NCI-H748 (cell line): ENCODE data around the gene TTYH1.

Source experiments
- DNase-seq: peaks from one replicate; lab custom pipeline; 2025; ENCODE audit not compliant: unreplicated experiment; lab: John Stamatoyannopoulos, UW

The TTYH1 gene

GRCh38 chr19:54473892-54474372 is 58.7 kb downstream of the TTYH1 start:
- DNase-seq, result no peak

GRCh38 chr19:54475706-54476105 is 60.4 kb downstream of the TTYH1 start:
- no peak for DNase-seq

DNA sequence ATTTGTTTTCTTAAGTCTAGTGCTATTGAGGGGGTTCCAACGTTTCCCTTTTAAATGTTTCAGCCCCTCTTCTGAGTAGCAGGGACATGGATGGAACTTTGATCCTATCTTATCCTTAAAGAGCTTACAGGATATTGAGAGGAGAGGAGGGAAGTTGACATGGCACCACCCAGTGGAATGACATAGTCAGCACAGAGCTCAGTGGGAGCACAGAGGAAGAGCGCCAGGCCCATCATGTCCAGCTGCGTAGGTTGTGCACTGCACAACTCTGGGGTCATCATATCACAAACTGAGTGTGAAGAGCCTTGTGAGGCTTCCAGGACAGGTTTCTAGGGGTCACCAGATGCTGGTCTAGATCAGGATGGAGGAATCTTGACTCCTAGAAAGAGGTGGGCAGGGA is 62.4 kb downstream of the TTYH1 start:
- DNase-seq, result no peak

DNA sequence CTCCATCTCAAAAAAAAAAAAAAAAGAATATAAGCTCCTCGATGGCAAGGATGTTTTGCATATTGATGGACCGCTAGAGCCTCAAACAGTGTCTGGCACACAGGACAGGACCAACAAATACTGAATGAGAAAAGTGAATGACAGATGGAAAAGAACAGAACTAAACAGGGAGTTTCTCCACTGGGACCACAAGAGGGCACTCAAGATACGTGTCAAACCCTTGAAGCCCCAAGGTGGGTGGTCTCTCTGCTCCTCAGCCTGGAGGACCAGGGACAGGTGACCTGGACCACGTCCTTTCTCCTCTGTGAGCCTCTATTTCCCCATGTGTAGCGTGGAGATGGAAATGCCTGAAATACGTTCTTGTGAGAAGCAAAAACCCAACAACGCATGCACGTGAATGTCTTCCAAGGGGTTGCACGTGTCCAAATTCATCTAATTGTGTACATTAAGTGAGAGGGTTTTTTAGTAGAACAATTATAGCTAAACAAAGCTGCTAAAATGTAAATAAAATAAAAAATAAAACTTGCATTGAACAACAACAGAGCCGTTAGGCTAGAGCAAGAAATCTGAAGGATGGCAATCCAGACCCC is 63.5 kb downstream of the TTYH1 start:
- peak; percentile 68 for DNase-seq

- no peak for DNase-seq
These were observed 64.8 kb downstream of the TTYH1 start for GRCh38 chr19:54480051-54480450.

DNA sequence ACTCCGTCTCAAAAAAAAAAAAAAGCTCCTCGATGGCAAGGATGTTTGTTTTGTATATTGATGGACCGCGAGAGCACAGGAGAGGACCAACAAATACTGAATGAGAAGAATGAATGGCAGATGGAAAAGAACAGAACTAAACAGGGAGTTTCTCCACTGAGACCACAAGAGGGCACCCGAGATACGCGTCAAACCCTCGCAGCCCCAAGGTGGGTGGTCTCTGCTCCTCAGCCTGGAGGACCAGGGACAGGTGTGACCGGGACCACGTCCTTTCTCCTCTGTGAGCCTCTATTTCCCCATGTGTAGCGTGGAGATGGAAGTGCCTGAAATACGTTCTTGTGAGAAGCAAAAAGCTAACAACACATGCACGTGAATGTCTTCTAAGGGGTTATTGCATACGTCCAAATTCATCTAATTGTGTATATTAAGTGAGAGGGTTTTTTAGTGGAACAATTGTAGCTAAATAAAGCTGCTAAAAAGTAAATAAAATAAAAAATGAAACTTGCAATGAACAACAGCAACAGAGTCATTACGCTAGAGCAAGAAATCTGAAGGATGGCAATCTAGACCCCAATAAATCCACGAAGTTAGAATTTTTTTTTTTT is 66.2 kb downstream of the TTYH1 start:
- peak; percentile 71 for DNase-seq

DNA sequence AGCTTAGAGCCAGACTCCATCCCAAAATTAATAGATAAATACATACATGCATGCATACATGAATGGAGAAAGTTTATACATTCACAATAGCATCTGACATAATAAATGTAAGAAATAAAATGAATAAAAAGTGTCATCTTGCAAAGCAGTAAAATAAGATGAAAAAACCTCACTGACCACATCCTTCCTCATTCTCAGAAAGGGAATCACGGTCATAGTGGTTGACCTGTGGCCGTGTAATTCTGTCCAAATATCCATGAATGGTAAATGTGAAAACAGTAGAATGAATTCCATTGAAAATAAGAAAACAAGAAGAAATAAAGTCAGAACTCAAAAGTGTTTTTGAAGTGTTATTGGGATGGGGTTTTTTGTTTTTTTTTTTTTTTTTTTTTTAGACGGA is 67.6 kb downstream of the TTYH1 start:
- DNase-seq, result no peak

- DNase-seq, result no peak
These were observed 69.2 kb downstream of the TTYH1 start for GRCh38 chr19:54484451-54484850.

GRCh38 chr19:54485851-54486250 is 70.6 kb downstream of the TTYH1 start:
- no peak for DNase-seq
